Mesenchymal stem cell (in vitro differentiated cells and primary cell): ENCODE measurements around the gene RNF157.

ENCODE experiments used
- DNase-seq: peaks from one replicate; pipeline ENCODE4 v3.0.0-alpha.2; 2013
- H2AFZ ChIP-seq: one replicate; pipeline ENCODE4 v1.6.1; 2013; ENCODE audit warnings: low read depth, mild to moderate bottlenecking, control low read depth, inconsistent platforms, low read length, moderate library complexity
- H2AK5ac ChIP-seq: 2 replicates; pipeline ENCODE4 v1.6.1; 2013; ENCODE audit warnings: low read length, moderate library complexity, mild to moderate bottlenecking, inconsistent platforms; ENCODE audit not compliant: severe bottlenecking
- H2BK120ac ChIP-seq: one replicate; pipeline ENCODE4 v1.6.1; 2013; ENCODE audit warnings: low read depth, mild to moderate bottlenecking, inconsistent platforms, low read length, moderate library complexity
- H2BK12ac ChIP-seq, 2 experiments: one replicate each; pipeline ENCODE4 v1.6.1; 2013; ENCODE audit warnings: inconsistent platforms in 2 of 2, low read length in 2 of 2, mild to moderate bottlenecking in 2 of 2, moderate library complexity in 2 of 2, control low read depth in 1 of 2
- H2BK15ac ChIP-seq: one replicate; pipeline ENCODE4 v1.6.1; 2013; ENCODE audit warnings: mild to moderate bottlenecking, low read depth, inconsistent platforms; ENCODE audit not compliant: poor library complexity, severe bottlenecking
- H2BK5ac ChIP-seq: 2 replicates; pipeline ENCODE4 v1.6.1; 2013; ENCODE audit warnings: low read depth, mild to moderate bottlenecking, low read length, control low read depth, inconsistent platforms; ENCODE audit not compliant: poor library complexity, severe bottlenecking
- H3K14ac ChIP-seq, 2 experiments: one replicate each; pipeline ENCODE4 v1.6.1; 2013; ENCODE audit warnings: inconsistent platforms in 2 of 2, low read length in 2 of 2, control low read depth in 1 of 2, mild to moderate bottlenecking in 1 of 2, moderate library complexity in 1 of 2
- H3K18ac ChIP-seq, 2 experiments: one replicate each; pipeline ENCODE4 v1.6.1; 2013; ENCODE audit warnings: inconsistent platforms in 2 of 2, low read length in 2 of 2, control low read depth in 1 of 2, low read depth in 1 of 2, mild to moderate bottlenecking in 1 of 2
- H3K23ac ChIP-seq, 2 experiments: one replicate each; pipeline ENCODE4 v1.6.1; 2013; ENCODE audit warnings: inconsistent platforms in 2 of 2, low read length in 2 of 2, mild to moderate bottlenecking in 2 of 2, moderate library complexity in 2 of 2, control low read depth in 1 of 2
- H3K27ac ChIP-seq: 2 replicates; pipeline ENCODE4 v1.5.1; 2013; ENCODE audit warnings: mild to moderate bottlenecking, moderate library complexity, low read length, control low read depth, inconsistent platforms; ENCODE audit not compliant: poor library complexity, severe bottlenecking
- H3K27me3 ChIP-seq, 2 experiments: 2 replicates each; pipeline versions ENCODE4 v1.6.1 to v1.7.0; 2013; ENCODE audit warnings: low read length in 2 of 2, mild to moderate bottlenecking in 2 of 2, moderate library complexity in 2 of 2, control low read depth in 1 of 2, inconsistent platforms in 1 of 2; ENCODE audit not compliant: control insufficient read depth in 1 of 2, insufficient read depth in 1 of 2
- H3K36me3 ChIP-seq, 2 experiments: 2 replicates each; pipeline versions ENCODE4 v1.6.1 to v1.7.0; 2013; ENCODE audit warnings: low read length in 2 of 2, control low read depth in 1 of 2, inconsistent platforms in 1 of 2, low read depth in 1 of 2, mild to moderate bottlenecking in 1 of 2; ENCODE audit not compliant: insufficient read depth in 2 of 2, control insufficient read depth in 1 of 2
- H3K4ac ChIP-seq, 2 experiments: one replicate each; pipeline ENCODE4 v1.6.1; 2013; ENCODE audit warnings: inconsistent platforms in 2 of 2, low read length in 2 of 2, mild to moderate bottlenecking in 2 of 2, moderate library complexity in 2 of 2, control low read depth in 1 of 2, low read depth in 1 of 2
- H3K4me1 ChIP-seq: 2 replicates; pipeline ENCODE4 v1.6.1; 2013; ENCODE audit warnings: low read depth, low read length, control low read depth; ENCODE audit not compliant: control insufficient read depth, insufficient read depth
- H3K4me2 ChIP-seq: 2 replicates; pipeline ENCODE4 v1.6.1; 2013; ENCODE audit warnings: low read length, mild to moderate bottlenecking, inconsistent platforms; ENCODE audit not compliant: poor library complexity, severe bottlenecking
- H3K4me3 ChIP-seq, 2 experiments: 2 replicates each; pipeline versions ENCODE4 v1.5.1 to v1.7.0; 2013; ENCODE audit warnings: low read length in 2 of 2, mild to moderate bottlenecking in 2 of 2, control low read depth in 1 of 2, low read depth in 1 of 2; ENCODE audit not compliant: insufficient read depth in 1 of 2
- H3K79me1 ChIP-seq: replicated peaks from 2 replicates; pipeline ENCODE4 v1.6.1; 2013; ENCODE audit warnings: mild to moderate bottlenecking, control low read depth, low read length, inconsistent platforms; ENCODE audit not compliant: poor library complexity, severe bottlenecking
- H3K9ac ChIP-seq: 2 replicates; pipeline ENCODE4 v1.7.0; 2013; ENCODE audit warnings: mild to moderate bottlenecking, low read length, moderate library complexity
- H3K9me3 ChIP-seq: 2 replicates; pipeline ENCODE4 v1.7.0; 2013; ENCODE audit warnings: mild to moderate bottlenecking, low read length; ENCODE audit not compliant: control insufficient read depth
- H4K8ac ChIP-seq: one replicate; pipeline ENCODE4 v1.6.1; 2013; ENCODE audit warnings: inconsistent platforms, mild to moderate bottlenecking, low read length, moderate library complexity
- H4K91ac ChIP-seq: one replicate; pipeline ENCODE4 v1.6.1; 2013; ENCODE audit warnings: mild to moderate bottlenecking, low read length, inconsistent platforms
- WGBS: methylation state at CpG from one replicate; pipeline ENCODE4 v1.1.7; 2013; ENCODE audit warnings: mixed read lengths; 5-methylcytosine and 5-hydroxymethylcytosine counted together

The RNF157 gene

DNA sequence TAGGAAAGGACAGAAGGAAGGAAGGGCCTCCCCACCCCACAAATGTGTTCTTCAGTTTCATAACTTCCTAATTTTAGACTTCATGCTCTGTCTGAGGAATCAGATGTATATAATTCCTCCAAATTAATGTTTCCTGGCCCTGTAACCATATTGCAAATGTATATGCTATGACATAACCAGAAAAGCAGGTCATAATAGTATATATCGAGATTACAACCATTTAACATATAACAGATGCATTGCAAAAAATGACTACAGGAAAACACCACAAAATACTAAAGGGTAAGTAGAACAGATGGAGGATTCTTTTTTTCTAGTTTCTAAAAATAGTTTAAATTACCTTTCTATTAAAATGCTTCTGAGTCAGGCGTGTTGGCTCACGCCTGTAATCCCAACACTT, 133.6 kb downstream of the RNF157 start:
- Histone ChIP-seq H3K23ac (no peak overlapping the region), H3K14ac (no peak overlapping the region), H4K91ac (peak overlapping the region; percentile 66), H3K27me3 (no peaks in the 10 kb centered on the region), H2BK12ac (no peak overlapping the region), H3K36me3 (peaks cover 3% of the 10 kb centered on the region in 2 experiments), H3K9me3 (no peaks in the 10 kb centered on the region), H4K8ac (no peak overlapping the region), H2AK5ac (no peak overlapping the region), H3K4me3 (no peak overlapping the region), H3K4ac (no peak overlapping the region), H3K79me1 (peaks cover 5% of the 10 kb centered on the region), H2AFZ (no peak overlapping the region), H3K4me2 (no peak overlapping the region), H2BK5ac (no peak overlapping the region), H2BK15ac (no peak overlapping the region), H3K9ac (no peak overlapping the region), H3K18ac (no peak overlapping the region), H2BK120ac (no peak overlapping the region), H3K27ac (no peak overlapping the region), H3K4me1 (peaks cover 12% of the 10 kb centered on the region)
- DNase-seq, result no peak
- WGBS, result 96% methylated on average over 2 of the region's 3 CpGs

- Histone ChIP-seq H4K91ac (no peak overlapping the region), H3K9ac (no peak overlapping the region), H4K8ac (peak overlapping the region; percentile 85), H3K27me3 (no peaks in the 10 kb centered on the region), H3K23ac (no peak overlapping the region), H3K18ac (no peak overlapping the region), H2BK120ac (no peak overlapping the region), H3K36me3 (peaks cover 17 to 20% of the 10 kb centered on the region in 2 experiments), H2AK5ac (peak overlapping the region; percentile 77), H3K4me3 (no peak overlapping the region), H3K9me3 (no peaks in the 10 kb centered on the region), H3K79me1 (peaks cover 15% of the 10 kb centered on the region), H2BK12ac (peak overlapping the region in 1 of 2 experiments; percentile 58), H3K4me1 (peaks cover 15% of the 10 kb centered on the region), H2AFZ (no peak overlapping the region), H3K4me2 (no peak overlapping the region), H3K4ac (peak overlapping the region in 1 of 2 experiments; percentile 24), H3K14ac (no peak overlapping the region), H3K27ac (no peak overlapping the region), H2BK15ac (no peak overlapping the region), H2BK5ac (no peak overlapping the region)
- 100% methylated on average over 4 of the region's 5 CpGs for WGBS
- DNase-seq, result no peak
These were observed 135.4 kb downstream of the RNF157 start for GRCh38 chr17:76104896-76105231.

GRCh38 chr17:76104140-76104895, 136.0 kb downstream of the RNF157 start:
- H3K4ac ChIP-seq, result peak overlapping the region; percentile 91 to 99
- no peak for DNase-seq
- no peak overlapping the region for H2BK15ac ChIP-seq
- no peaks in the 10 kb centered on the region for H3K9me3 ChIP-seq
- peaks cover 15% of the 10 kb centered on the region for H3K4me1 ChIP-seq
- no peak overlapping the region for H2BK5ac ChIP-seq
- peaks cover 20 to 26% of the 10 kb centered on the region in 2 experiments for H3K36me3 ChIP-seq
- H2BK12ac ChIP-seq, result peak overlapping the region in 1 of 2 experiments; percentile 58
- H3K9ac ChIP-seq, result peak overlapping the region; percentile 84
- peak overlapping the region; percentile 73 for H3K4me2 ChIP-seq
- peaks cover 17% of the 10 kb centered on the region for H3K79me1 ChIP-seq
- peak overlapping the region; percentile 43 for H3K27ac ChIP-seq
- H3K18ac ChIP-seq, result peak overlapping the region; percentile 74 to 95
- H2AFZ ChIP-seq, result peak overlapping the region; percentile 78
- H3K14ac ChIP-seq, result peak overlapping the region in 1 of 2 experiments; percentile 26
- H4K8ac ChIP-seq, result peak overlapping the region; percentile 100
- peak overlapping the region; percentile 42 to 81 for H3K4me3 ChIP-seq
- peak overlapping the region in 1 of 2 experiments; percentile 42 for H3K23ac ChIP-seq
- peak overlapping the region; percentile 68 for H2BK120ac ChIP-seq
- peak overlapping the region; percentile 95 for H2AK5ac ChIP-seq
- peak overlapping the region; percentile 88 for H4K91ac ChIP-seq
- H3K27me3 ChIP-seq, result no peaks in the 10 kb centered on the region
- WGBS, result 94% methylated on average over 27 of the region's 29 CpGs

GRCh38 chr17:76103274-76104139, 136.8 kb downstream of the RNF157 start, which contains the start of gene EXOC7:
Gene EXOC7 (minus strand): TSS chr17:76103787. CDS start chr17:76103692, 95 bp downstream.
- Histone ChIP-seq H4K91ac (peak within 1 kb of the TSS; percentile 95), H3K4me1 (peaks cover 15% of the 10 kb centered on the region), H2AFZ (peak within 1 kb of the TSS; percentile 78), H3K4me2 (peak within 1 kb of the TSS; percentile 73), H3K27me3 (no peaks in the 10 kb centered on the region), H3K27ac (peak within 1 kb of the TSS; percentile 71), H2AK5ac (peak within 1 kb of the TSS; percentile 95), H3K79me1 (peaks cover 17% of the 10 kb centered on the region), H3K4ac (peak within 1 kb of the TSS; percentile 91 to 99), H3K9me3 (no peaks in the 10 kb centered on the region), H3K36me3 (peaks cover 24 to 31% of the 10 kb centered on the region in 2 experiments), H2BK15ac (no peak within 1 kb of the TSS), H3K18ac (peak within 1 kb of the TSS; percentile 93 to 95), H4K8ac (peak within 1 kb of the TSS; percentile 100), H2BK5ac (peak within 1 kb of the TSS; percentile 22), H2BK12ac (peak within 1 kb of the TSS in 1 of 2 experiments; percentile 39), H3K23ac (peak within 1 kb of the TSS in 1 of 2 experiments; percentile 80), H3K14ac (peak within 1 kb of the TSS in 1 of 2 experiments; percentile 73), H3K4me3 (peak within 1 kb of the TSS; percentile 81 to 86), H2BK120ac (peak within 1 kb of the TSS; percentile 90), H3K9ac (peak within 1 kb of the TSS; percentile 84)
- DNase-seq, result peak; percentile 91
- WGBS, result 6% methylated on average over 52 of the region's 55 CpGs
